Activated CD4-positive, CD25-positive, alpha-beta regulatory T cell treated with anti-CD3 and anti-CD28 coated beads, Interleukin-2, amount 50 U/mL, for 72 hours (primary cell): Measurements from ENCODE around the gene CNPY2.
A peak's percentile ranks its signal among the peaks of the same experiment; 100 is the strongest.
"Not testable (repeated sequence)": the region's sequence is repeated elsewhere in the genome, so short reads cannot be mapped to it uniquely, and the experiment has no call there.

Experiments used
- DNase-seq: peaks from one replicate; pipeline ENCODE4 v3.0.0; 2021

CNPY2 gene

GRCh38 chr12:56297400-56297799 is 18.4 kb downstream of the CNPY2 start:
- no peak for DNase-seq

GRCh38 chr12:56296295-56296694 is 19.5 kb downstream of the CNPY2 start:
- no peak for DNase-seq

GRCh38 chr12:56293795-56294194 is 22.0 kb downstream of the CNPY2 start:
- DNase-seq: no peak

- no peak for DNase-seq
Measured at GRCh38 chr12:56288705-56289387, 26.9 kb downstream of the CNPY2 start.

GRCh38 chr12:56286044-56286830 is 29.6 kb downstream of the CNPY2 start:
- no peak for DNase-seq

GRCh38 chr12:56284263-56284662 is 31.5 kb downstream of the CNPY2 start:
- not testable (repeated sequence) for DNase-seq

- DNase-seq: no peak
Measured at GRCh38 chr12:56282579-56282978, 33.2 kb downstream of the CNPY2 start.

GRCh38 chr12:56282030-56282429 is 33.8 kb downstream of the CNPY2 start:
- DNase-seq: no peak

GRCh38 chr12:56280849-56281248 is 34.9 kb downstream of the CNPY2 start:
- no peak for DNase-seq

GRCh38 chr12:56278905-56279304 is 36.9 kb downstream of the CNPY2 start:
- no peak for DNase-seq

GRCh38 chr12:56274299-56274698 is 41.5 kb downstream of the CNPY2 start:
- no peak for DNase-seq

GRCh38 chr12:56272468-56272867 is 43.3 kb downstream of the CNPY2 start:
- DNase-seq: not testable (repeated sequence)

- DNase-seq: no peak
Measured at GRCh38 chr12:56271031-56271430, 44.8 kb downstream of the CNPY2 start.

GRCh38 chr12:56267443-56268071 is 48.2 kb downstream of the CNPY2 start:
- no peak for DNase-seq

- peak; percentile 82 for DNase-seq
Measured at GRCh38 chr12:56266693-56267442, 48.9 kb downstream of the CNPY2 start, which contains the start of gene COQ10A. Gene COQ10A (plus strand): TSS chr12:56266942. CDS start chr12:56267119, 177 bp downstream.

- DNase-seq: not testable (repeated sequence)
Measured at GRCh38 chr12:56266068-56266692, 49.6 kb downstream of the CNPY2 start.

- not testable (repeated sequence) for DNase-seq
Measured at GRCh38 chr12:56262955-56263354, 52.8 kb downstream of the CNPY2 start.

- DNase-seq: no peak
Measured at GRCh38 chr12:56261503-56262232, 54.1 kb downstream of the CNPY2 start.

GRCh38 chr12:56260921-56261320 is 54.9 kb downstream of the CNPY2 start:
- no peak for DNase-seq

- DNase-seq: no peak
Measured at GRCh38 chr12:56260380-56260779, 55.4 kb downstream of the CNPY2 start.
